Smooth muscle cell (in vitro differentiated cells): ENCODE data around the gene SFRP2. TPM values are rescaled to one million over a fixed set of nuclear protein-coding genes. Genes with fewer than 3 reads are reported as not detected.

Experiments
- DNase-seq: peaks from one replicate; lab custom pipeline; 2025; ENCODE audit not compliant: unreplicated experiment; lab: John Stamatoyannopoulos, UW
- H2AFZ ChIP-seq: fragments of 200-600 bp; sonication (generic); 2 replicates; pipeline ENCODE4 v1.6.0; 2016; ENCODE audit warnings: antibody characterized with exemption, low read depth, mild to moderate bottlenecking
- H3F3A ChIP-seq: fragments of 200-600 bp; sonication (generic); 2 replicates; pipeline ENCODE4 v1.6.0; 2017; ENCODE audit warnings: antibody characterized with exemption, low read depth
- H3K27ac ChIP-seq: fragments of 200-600 bp; sonication (generic); 2 replicates; pipeline ENCODE4 v1.5.1; 2016; ENCODE audit warnings: low read depth, mild to moderate bottlenecking
- H3K27me3 ChIP-seq: fragments of 200-600 bp; sonication (generic); 2 replicates; pipeline ENCODE4 v1.6.1; 2016; ENCODE audit warnings: low read depth, mild to moderate bottlenecking
- H3K36me3 ChIP-seq: fragments of 200-600 bp; sonication (generic); 2 replicates; pipeline ENCODE4 v1.5.1; 2016; ENCODE audit warnings: low read depth
- H3K4me1 ChIP-seq: fragments of 200-600 bp; sonication (generic); 2 replicates; pipeline ENCODE4 v1.5.1; 2016; ENCODE audit warnings: low read depth
- H3K4me2 ChIP-seq: fragments of 200-600 bp; sonication (generic); 2 replicates; pipeline ENCODE4 v1.6.0; 2016; ENCODE audit warnings: mild to moderate bottlenecking
- H3K4me3 ChIP-seq: fragments of 200-600 bp; sonication (generic); 2 replicates; pipeline ENCODE4 v1.5.1; 2016; ENCODE audit warnings: mild to moderate bottlenecking
- H3K79me2 ChIP-seq: fragments of 200-600 bp; sonication (generic); 2 replicates; pipeline ENCODE4 v1.6.0; 2016; ENCODE audit warnings: low read depth, mild to moderate bottlenecking
- H3K9ac ChIP-seq: fragments of 200-600 bp; sonication (generic); 2 replicates; pipeline ENCODE4 v1.6.0; 2016; ENCODE audit warnings: low read depth
- H3K9me3 ChIP-seq: fragments of 200-600 bp; sonication (generic); replicated peaks from 2 replicates; pipeline ENCODE4 v1.5.1; 2016; ENCODE audit warnings: low read depth
- H4K20me1 ChIP-seq: fragments of 200-600 bp; sonication (generic); 2 replicates; pipeline ENCODE4 v1.6.0; 2016; ENCODE audit warnings: low read depth
- WGBS: methylation state at CpG from one replicate; pipeline ENCODE4 v1.1.7; 2016; ENCODE audit warnings: low lambda C conversion rate; 5-methylcytosine and 5-hydroxymethylcytosine counted together
- polyA plus RNA-seq: library from polyadenylated mRNA; unstranded; fragments of >200 nt; fragmentation: Nextera tagmentation; extraction: Ambion mirVana; gene quantifications from 2 replicates; pipeline ENCODE4 v1.2.1, GENCODE V29; 2016
- total RNA-seq: library from RNA; depleted of rRNA; stranded (reverse); fragments of >200 nt; gene quantifications from 2 replicates; pipeline ENCODE4 v1.2.3, GENCODE V29; 2014
- TF ChIP-seq, protein P1 (sequence below): fragments of 200-600 bp; sonication (generic); IDR thresholded peaks from 2 replicates; pipeline ENCODE4 v1.5.1; 2017; ENCODE audit warnings: borderline replicate concordance, mild to moderate bottlenecking, antibody characterized with exemption; ENCODE audit not compliant: insufficient read depth, poor library complexity, severe bottlenecking

Gene SFRP2
- total and polyA plus RNA-seq, 2 experiments from 2014 or later = 0.49 to 0.67 TPM

DNA sequence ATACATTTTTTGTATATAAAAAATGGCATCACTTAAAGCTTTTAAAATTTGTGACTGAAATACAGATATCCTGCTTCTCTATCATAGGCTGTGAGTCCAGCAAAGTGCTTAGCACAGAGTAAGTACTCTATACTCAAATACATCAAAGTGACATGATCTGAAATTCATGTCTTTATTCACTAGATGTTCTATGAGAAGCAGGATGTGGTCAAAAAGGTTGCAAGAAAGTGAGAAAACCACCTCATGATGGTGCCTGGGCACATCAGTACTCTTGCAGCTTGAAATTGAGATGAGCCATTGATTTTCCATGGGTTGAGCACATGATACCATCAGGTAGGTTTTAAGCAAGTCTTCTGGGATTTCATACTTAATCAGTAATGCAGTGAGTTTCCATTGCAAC, 20.4 kb upstream of the SFRP2 start:
- DNase-seq = no peak
- H3K4me3 ChIP-seq = no peak overlapping the region
- H3K4me2 ChIP-seq = no peak overlapping the region
- H3K9ac ChIP-seq = no peak overlapping the region
- H3K79me2 ChIP-seq = no peaks in the 10 kb centered on the region
- H3K27me3 ChIP-seq = peaks cover 4% of the 10 kb centered on the region
- H2AFZ ChIP-seq = no peak overlapping the region
- no peaks in the 10 kb centered on the region for H3K9me3 ChIP-seq
- no peaks in the 10 kb centered on the region for H3F3A ChIP-seq
- no peaks in the 10 kb centered on the region for H3K36me3 ChIP-seq
- no peak overlapping the region for H3K27ac ChIP-seq
- peaks cover 8% of the 10 kb centered on the region for H3K4me1 ChIP-seq
- H4K20me1 ChIP-seq = no peaks in the 10 kb centered on the region
- TF ChIP-seq, protein P1, sequence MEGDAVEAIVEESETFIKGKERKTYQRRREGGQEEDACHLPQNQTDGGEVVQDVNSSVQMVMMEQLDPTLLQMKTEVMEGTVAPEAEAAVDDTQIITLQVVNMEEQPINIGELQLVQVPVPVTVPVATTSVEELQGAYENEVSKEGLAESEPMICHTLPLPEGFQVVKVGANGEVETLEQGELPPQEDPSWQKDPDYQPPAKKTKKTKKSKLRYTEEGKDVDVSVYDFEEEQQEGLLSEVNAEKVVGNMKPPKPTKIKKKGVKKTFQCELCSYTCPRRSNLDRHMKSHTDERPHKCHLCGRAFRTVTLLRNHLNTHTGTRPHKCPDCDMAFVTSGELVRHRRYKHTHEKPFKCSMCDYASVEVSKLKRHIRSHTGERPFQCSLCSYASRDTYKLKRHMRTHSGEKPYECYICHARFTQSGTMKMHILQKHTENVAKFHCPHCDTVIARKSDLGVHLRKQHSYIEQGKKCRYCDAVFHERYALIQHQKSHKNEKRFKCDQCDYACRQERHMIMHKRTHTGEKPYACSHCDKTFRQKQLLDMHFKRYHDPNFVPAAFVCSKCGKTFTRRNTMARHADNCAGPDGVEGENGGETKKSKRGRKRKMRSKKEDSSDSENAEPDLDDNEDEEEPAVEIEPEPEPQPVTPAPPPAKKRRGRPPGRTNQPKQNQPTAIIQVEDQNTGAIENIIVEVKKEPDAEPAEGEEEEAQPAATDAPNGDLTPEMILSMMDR = no peak

DNA sequence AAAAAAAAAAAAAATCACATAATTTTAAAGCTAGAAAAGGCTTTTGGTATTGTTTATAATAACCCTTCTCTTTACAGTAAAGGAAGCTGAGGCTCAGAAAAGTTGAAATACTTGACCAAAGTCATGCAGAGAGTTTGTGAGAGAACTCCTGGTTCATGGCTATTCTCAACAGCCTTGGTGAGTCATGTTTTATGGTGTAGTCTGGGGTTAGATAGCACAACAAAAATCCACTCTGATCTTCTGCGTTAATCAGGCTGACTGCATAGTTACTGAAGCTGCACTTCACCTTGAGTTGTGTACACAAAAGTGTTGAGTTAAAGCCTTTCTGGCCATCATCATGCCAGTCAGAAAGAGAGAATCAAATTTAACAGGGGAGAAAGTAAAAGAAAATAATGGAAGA, 19.3 kb upstream of the SFRP2 start:
- Histone ChIP-seq H3K9ac (no peak overlapping the region), H2AFZ (no peak overlapping the region), H3K9me3 (no peaks in the 10 kb centered on the region), H3K4me1 (peaks cover 8% of the 10 kb centered on the region), H3K36me3 (no peaks in the 10 kb centered on the region), H3K27me3 (peaks cover 4% of the 10 kb centered on the region), H4K20me1 (no peaks in the 10 kb centered on the region), H3K27ac (no peak overlapping the region), H3K4me3 (no peak overlapping the region), H3K4me2 (no peak overlapping the region), H3K79me2 (no peaks in the 10 kb centered on the region), H3F3A (no peaks in the 10 kb centered on the region)
- no peak for DNase-seq
- TF ChIP-seq, protein P1 = no peak
- WGBS = 0% methylated on average over 1 of the region's 1 CpG

DNA sequence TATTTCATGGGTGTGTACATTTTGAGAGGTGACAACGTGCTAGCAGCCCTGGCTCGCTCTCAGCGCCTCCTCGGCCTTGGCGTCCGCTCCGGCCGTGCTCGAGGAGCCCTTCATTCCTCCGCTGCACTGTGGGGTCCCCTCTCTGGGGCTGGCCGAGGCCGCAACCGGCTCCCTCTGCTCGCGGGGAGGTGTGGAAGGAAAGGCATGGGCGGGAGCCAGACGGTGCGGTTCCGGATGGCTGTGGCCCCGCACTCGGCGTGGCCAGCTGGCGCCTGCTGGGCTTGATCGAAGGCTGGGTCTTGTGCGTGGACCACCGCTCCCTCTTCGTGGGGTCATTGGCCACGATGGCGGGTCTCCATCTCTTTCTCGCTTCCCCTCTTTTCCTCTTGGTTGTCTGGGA, 17.2 kb upstream of the SFRP2 start:
- TF ChIP-seq, protein P1 = no peak
- Histone ChIP-seq H3K27ac (no peak overlapping the region), H2AFZ (no peak overlapping the region), H3K36me3 (no peaks in the 10 kb centered on the region), H3K9ac (no peak overlapping the region), H4K20me1 (no peaks in the 10 kb centered on the region), H3K27me3 (no peaks in the 10 kb centered on the region), H3K79me2 (no peaks in the 10 kb centered on the region), H3K4me3 (no peak overlapping the region), H3K4me2 (no peak overlapping the region), H3K9me3 (no peaks in the 10 kb centered on the region), H3K4me1 (peaks cover 8% of the 10 kb centered on the region), H3F3A (no peaks in the 10 kb centered on the region)
- 95% methylated on average over 28 of the region's 30 CpGs for WGBS
- no peak for DNase-seq

- H3K4me1 ChIP-seq = peaks cover 14% of the 10 kb centered on the region
- no peak for DNase-seq
- no peaks in the 10 kb centered on the region for H3K79me2 ChIP-seq
- H3K4me2 ChIP-seq = peak overlapping the region; percentile 43
- no peaks in the 10 kb centered on the region for H3F3A ChIP-seq
- no peak overlapping the region for H3K4me3 ChIP-seq
- TF ChIP-seq, protein P1 = no peak
- H2AFZ ChIP-seq = no peak overlapping the region
- no peak overlapping the region for H3K9ac ChIP-seq
- H3K9me3 ChIP-seq = no peaks in the 10 kb centered on the region
- no peaks in the 10 kb centered on the region for H4K20me1 ChIP-seq
- no peaks in the 10 kb centered on the region for H3K27me3 ChIP-seq
- H3K36me3 ChIP-seq = no peaks in the 10 kb centered on the region
- H3K27ac ChIP-seq = peak overlapping the region; percentile 21
- WGBS = 27% methylated on average over 3 of the region's 3 CpGs
These were observed 15.8 kb upstream of the SFRP2 start for GRCh38 chr4:153804722-153805121.
